Activated CD8-positive, alpha-beta memory T cell treated with anti-CD3 and anti-CD28 coated beads for 1 hour (primary cell): ENCODE results near the gene VPS37C.
A peak's percentile ranks its signal among the peaks of the same experiment; 100 is the strongest.
"Not testable (repeated sequence)": the region's sequence is repeated elsewhere in the genome, so short reads cannot be mapped to it uniquely, and the experiment has no call there.

Source experiments
- DNase-seq, 2 donors: peaks; one replicate each; pipeline ENCODE4 v3.0.0-alpha.2; 2020; ENCODE audit warnings: low read depth in 1 of 2; ENCODE audit errors: extremely low read depth in 1 of 2

The VPS37C gene

DNA sequence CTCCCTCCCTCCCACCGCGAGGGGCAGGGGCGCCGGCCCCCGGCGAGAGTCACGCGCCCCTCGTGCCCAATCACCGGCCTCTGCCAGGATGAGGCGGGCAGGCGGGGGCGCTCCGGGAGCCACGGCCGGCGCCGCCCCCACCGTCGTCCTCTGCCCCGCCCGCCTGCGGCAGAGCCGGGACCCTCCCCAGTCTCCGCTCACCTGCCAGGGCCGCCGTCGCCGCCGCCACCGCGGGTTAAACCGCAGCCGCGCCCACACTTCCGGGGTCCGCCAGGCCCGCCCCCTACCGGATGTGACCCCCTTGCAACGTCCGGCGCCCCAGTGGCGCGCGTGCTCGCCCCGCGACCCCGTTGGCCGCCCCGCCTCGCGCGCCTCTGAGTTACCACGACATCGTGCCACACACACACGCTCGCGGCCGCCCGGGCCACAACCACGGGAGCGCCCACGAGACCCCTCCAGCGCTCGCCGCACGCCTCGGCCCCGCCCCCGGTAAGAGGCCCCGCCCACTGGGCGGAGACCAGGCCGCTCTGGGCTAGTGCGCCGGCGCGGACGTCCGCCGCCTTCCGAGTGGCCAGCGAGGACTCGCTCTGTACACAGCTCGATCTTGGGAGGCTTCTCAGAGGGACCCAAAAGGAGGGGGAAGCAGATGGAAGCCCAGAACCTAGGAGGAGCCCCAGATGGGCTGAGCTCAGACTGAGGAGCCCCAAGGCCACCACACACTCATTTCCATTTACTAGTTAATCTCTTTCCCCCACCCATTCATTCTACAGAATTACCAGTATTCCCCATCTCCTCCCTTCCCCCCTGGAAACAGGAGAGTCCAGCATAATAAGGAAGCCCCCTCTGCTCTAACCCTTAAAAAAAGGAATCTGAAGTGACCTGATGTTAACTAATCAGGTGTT, at the start of gene VPS37C:
TSS of gene VPS37C (minus strand) at position 237 of the 902 bp plus-strand sequence. CDS start 22,597 bp downstream, outside the sequence.
- peak; percentile 72 to 92 for DNase-seq

DNA sequence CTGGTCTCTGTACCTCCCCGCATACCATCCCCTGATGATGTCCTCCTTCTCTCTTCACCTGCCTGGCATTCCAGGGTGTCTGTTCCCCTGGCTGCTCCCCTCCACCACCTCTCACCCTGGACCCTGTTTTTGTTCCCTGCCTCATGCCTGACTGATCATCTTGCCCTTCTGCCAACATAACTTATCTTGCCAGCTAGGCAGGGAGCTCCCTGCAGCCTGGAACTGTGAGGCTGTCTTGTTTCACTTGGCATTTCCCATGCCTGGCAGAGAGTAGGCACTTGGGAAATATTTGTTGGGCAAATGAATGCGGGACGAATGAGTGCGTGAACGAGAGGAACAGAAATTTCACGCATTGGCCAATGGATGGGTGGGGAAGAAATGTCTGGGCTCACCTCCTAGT, 49.4 kb upstream of the VPS37C start:
- DNase-seq: not testable (repeated sequence)

DNA sequence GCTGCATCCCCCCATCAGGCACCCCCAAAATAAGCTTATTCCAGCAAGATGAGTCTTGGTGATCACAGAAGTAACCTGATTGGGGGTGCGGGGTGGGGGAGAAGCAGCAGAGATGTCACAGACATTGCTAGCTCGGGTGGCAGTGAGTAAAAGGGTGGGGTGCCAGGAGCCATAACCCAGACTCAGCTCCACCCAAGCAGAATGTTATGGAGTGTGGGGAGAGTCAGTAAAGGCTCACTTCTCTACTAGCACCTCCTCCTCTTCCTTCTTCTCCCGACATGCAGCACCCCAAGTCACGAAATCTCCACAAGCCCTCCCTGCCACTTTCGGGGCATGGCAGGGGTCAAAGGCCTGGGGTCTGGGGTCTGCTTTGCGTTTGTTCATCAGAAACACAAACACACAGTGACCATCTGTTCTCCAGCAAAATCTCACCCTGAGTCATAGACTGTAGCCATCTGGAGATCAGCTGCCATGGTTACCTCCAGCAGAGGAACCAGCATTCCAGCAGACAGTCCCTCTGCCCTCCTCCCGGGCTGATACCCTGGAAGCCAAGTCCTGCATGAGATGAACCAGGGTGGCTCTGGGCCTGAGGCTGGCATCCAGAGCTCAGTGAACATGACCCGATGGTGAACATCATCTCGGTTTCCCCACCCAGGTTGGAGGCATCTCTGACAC, 46.5 kb upstream of the VPS37C start:
- DNase-seq: not testable (repeated sequence)

DNA sequence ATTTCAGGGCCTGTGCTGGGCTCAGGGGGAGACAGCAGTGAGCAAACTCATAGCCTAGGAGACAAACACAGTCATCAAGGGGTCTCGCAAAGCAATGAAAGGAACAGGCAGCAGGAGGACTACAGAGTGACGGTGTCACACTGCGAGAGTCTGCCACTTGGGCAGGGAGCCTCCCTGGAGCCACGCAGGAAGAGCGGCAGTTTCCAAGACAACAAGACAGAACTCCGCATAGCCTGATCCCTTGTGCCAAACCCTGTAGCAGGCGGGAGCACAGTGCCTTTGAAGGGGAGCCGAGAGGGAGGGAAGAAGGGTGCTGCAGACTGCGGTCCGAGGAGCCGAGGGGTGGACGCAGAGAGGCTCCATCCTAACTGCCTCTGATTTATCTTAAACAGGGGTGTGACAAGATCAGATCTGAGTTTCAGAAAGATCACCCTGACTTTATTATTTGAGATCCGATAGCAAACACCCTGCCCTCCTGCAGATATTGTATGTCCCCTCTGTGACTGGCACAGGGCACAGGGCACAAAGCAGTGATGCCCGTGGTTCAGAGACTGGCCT, 43.4 kb upstream of the VPS37C start:
- DNase-seq: not testable (repeated sequence)

DNA sequence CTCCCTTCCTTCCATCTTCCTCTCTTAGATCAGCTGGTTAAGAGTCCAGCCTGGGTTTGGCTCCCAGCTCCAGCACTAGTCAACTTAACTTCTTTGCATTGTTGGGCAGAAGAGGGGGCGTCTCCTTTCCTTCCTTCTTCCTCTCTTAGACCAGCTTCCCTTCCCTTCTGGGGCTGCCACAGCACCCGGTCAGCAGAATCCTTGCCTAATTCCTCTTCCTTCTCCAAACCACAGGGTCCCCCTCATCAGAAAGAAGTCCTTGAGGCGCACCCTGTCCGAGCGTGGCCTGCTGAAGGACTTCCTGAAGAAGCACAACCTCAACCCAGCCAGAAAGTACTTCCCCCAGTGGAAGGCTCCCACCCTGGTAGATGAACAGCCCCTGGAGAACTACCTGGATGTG, 42.6 kb upstream of the VPS37C start:
- not testable (repeated sequence) for DNase-seq

DNA sequence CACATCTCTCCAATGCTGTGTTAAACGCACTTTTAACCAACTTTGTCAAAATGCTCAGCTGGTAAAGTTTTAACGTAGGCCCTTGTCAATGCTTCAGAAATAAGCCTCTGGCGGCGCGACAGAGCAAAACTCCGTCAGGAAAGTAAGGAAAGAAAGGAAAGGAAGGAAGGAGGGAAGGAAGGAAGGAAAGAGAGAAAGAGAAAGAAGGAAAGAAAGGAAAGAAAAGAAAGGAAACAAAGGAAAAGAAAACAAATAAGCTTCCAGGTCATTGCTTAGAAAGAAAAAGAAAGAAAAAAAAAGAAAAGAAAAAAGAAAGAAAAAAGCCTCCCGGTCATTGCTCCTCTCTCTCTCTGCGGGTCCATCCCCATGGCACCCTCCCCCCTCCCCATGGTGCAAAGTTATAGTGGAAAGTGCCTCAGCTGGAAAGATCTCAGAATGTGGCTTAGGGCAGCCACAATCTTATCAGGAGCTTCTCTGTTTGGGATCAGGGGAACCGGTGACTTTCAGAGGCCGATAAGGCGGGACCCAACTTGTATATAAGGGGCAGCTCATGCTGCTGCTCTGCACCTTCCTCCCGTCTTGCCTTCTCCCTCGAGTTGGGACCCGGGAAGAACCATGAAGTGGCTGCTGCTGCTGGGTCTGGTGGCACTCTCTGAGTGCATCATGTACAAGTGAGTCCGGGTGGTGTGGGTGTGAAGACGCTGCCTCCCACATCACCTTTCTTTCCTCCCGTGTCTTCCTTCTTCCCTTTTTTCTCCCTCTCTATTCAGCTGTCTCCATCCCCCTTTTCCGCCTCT, 41.9 kb upstream of the VPS37C start, which contains the start of gene PGA3:
TSS of gene PGA3 (plus strand) at position 566 of the 797 bp plus-strand sequence. CDS start at position 616, 50 bp downstream.
- DNase-seq: not testable (repeated sequence)

DNA sequence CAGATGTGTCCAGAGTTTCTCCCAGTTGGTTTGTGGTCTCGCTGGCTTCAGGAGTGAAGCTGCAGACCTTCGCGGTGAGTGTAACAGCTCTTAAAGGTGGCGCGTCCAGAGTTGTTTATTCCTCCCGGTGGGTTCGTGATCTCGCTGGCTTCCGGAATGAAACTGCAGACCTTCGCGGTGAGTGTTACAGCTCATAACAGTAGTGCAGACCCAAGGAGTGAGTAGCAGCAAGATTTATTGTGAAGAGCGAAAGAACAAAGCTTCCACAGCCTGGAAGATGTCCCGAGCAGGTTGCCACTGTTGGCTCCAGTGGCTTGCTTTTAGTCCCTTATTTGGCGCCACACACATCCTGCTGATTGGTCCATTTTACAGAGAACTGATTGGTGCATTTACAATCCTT, 40.2 kb upstream of the VPS37C start:
- no peak for DNase-seq

DNA sequence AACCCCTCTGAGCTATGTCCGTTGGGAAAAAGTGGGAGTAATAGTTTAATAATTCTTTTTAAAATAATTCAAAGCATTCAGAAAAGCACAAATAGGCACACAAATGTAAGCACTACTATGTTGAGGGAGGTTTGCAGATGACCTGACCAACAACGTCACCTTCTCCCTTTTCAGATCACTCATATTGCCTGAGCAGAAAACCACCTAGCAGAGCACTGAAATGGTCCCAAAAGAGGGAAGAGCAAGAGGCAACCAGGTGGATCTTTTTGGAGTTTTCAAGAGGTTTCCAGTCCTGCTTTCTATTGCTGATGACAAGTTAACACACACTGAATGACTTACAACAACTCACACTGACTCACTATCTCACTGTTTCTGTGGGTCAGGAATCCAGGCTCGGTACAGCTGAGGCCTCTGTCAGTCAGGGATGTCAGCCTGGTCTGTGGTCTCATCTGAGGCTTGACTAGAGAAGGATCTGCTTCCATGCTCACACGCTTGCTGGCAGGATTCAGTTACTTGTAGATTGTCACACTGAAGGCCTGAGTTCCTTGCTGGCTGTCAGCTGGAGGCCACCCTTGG, 37.8 kb upstream of the VPS37C start:
- no peak for DNase-seq

DNA sequence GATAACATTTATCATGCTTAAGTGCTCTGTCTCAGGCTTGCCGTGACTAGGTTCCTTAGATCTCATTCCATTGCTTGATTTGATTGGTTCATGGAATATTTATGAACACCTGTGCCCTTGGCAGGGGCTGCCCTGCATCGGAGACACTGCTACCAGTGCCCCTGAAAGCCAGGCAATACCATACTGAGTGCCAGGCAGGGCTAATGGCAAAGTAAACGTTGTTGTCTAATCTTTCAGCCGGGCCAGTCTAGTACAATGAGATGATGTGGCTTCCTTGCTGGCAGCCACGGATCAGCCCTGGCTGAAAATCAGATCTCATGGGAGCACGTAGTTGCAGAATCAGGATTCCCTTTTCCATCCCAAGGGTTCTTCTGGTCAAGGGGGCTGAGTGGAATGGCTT, 37.1 kb upstream of the VPS37C start:
- no peak for DNase-seq

DNA sequence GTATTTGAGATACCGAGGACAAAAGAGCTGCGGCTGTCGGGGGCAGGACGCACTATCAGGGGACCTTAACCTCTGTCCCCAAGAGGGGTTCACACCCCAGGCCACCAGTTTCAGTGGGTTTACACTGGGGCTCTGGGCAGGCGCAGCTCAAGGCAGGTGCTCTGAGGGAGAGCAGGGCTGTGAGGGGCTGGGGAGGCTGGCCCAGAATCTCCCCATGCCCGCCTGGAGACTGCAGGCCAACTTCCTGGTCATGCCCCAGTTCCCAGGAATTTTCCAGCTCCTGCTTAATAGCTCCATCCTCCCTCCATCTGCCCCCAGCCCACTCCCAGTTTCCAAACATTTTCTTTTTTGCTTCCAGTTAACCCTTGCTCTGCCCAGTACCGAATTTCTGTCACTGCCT, 34.5 kb upstream of the VPS37C start:
- DNase-seq: no peak

DNA sequence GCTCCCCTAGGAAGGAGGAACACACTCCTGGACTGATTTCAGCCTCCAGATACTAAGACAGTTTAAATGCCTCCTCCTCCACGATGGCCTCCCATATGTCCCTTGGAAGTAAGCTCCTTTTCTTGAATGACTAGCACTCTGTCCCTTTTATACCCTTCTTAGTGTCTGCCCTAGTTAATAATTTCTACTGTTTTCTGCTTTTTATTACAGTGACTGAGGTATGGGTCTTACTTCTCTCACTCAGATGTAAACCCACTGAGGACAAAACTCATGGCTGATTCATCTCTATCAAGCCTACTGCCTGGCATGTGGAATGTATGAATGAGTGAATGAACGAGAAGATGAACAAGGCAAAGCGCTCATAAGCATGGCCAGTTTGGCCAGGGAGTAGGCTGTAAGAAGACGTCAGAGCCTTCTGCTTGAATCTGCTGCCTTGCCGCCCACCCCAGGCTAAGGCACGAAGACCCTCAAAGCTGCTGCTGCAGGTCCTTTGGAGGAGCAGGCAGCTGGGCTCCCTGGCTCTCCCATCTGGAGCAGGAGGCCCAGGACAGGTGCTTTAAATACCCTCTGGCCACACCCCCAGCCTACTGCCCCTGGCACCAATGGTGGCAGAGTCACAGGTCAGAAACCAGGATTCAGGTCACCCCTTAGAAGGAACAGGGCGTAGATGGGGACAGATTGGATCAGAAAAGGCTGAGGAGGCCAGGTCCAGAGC, 33.9 kb upstream of the VPS37C start:
- no peak for DNase-seq

DNA sequence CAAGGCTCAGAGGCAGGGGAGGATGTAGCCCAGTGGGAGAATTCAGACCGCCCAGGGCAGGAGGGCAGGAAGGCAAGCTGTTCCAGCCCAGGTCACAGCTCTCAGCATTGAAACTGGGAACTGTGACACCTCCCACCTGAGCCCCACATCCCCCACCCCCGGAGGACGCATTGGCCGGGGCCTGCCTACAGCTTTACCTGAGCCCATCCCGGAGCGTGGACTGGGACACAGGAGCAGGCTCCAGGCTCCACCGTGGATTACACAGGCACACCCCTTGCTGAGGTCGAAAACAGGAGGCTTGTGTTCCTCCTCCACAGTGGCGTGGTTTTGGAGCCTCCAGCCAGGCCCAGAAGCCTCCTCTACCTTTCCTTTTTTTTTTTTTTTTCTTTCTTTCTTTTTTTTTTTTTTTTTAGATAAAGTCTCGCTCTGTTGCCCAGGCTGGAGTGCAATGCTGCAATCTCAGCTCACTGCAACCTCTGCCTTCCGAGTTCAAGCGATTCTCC, 33.0 kb upstream of the VPS37C start:
- no peak for DNase-seq

DNA sequence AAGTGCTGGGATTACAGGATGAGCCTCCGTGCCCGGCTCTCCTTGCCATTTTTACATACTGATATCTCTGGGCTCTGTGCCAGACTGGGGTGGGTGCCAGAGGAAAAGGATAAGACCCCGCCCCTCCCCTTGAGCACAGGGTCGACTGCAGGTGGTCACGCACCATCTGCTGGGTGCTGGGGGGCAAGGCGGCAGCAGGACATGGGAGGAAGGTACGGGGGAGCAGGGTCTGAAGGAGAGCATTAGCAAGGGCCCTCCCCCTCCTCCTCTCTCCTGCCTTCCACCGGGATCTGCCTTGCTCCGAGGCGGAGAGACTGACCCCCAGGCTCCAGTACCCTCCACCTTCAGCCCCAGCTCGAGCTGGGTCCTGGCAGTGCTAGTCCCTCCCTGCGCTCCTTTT, 32.4 kb upstream of the VPS37C start:
- DNase-seq: no peak

DNA sequence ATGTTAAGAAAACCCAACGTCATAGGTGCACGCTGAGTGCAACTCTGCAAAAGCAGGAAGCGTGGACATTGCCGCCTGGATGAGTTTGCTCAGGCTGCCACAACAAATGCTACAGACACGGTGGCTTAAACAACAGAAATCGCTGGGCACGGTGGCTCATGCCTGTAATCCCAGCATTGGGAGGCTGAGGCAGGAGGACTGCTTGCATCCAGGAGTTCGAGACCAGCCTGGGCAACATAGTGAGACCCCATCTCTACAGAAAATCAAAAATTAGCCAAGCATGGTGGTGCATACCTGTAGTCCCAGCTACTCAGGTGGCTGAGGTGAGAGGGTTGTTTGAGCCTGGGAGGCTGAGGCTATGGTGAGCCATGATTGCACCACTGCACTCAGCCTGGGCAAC, 28.7 kb upstream of the VPS37C start:
- DNase-seq: no peak

DNA sequence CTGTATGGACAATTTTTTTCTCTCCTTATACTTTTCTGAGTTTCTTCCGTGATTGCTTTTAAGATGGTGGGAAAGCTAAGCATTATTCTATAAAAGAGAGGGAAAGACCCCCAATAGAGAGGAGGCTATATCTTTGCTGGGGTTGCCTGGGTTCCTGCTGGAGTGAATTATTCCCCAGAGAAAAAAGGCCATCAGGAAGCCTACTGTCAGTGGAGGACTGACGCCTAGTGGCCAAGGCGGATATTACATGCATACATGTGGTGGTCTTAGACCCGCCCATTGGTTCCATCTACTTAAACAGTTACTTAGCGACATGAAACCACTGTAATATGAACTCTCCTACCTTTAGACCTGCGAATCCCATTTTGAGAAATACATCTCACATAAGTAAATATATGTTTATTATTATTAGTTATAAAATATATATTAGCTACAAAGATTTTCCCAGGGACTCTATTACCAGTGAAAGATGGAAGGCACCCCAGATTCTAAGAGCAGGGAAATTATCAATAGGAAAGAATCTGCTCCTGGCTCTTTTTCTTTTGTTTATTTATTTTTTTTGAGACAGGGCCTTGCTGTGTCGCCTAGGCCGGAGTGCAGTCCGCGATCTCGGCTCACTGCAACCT, 26.4 kb upstream of the VPS37C start:
- peak; percentile 60 to 67 for DNase-seq

DNA sequence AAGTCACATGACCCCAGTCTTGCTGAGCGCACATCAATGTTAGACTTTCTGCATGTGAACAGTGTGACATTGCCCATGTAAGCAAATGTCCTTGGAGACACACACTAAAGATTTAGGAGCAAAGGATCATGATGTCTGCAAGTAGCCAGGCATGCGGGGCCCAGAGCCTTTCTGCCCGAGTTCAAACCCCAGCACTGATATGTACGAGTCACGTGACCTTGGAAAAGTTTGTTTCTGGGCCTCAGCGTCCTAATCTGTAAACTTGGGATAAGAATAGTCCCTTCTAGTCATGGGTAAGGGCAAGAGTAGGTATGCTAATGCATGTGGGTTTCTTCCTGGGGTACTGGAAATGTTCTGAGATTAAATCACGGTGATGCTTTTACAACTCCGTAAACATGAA, 25.3 kb upstream of the VPS37C start:
- no peak for DNase-seq

DNA sequence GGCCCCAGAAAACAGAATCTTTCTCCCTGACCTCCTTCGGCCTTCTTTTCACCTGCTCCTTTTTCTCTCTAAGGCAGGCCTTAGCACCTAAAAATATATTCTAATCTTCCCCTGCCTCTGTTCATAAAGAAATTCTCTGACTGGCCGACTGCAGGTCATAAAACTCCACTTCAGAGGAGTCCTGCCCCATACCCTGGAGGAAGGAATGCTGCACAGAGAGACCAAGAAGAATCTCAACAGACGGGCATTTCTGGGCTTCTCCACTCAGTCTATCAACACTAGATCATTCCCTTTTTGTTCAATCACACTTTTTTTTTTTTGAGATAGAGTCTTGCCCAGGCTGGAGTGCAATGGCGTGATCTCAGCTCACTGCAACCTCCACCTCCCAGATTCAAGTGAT, 22.4 kb upstream of the VPS37C start:
- no peak for DNase-seq

DNA sequence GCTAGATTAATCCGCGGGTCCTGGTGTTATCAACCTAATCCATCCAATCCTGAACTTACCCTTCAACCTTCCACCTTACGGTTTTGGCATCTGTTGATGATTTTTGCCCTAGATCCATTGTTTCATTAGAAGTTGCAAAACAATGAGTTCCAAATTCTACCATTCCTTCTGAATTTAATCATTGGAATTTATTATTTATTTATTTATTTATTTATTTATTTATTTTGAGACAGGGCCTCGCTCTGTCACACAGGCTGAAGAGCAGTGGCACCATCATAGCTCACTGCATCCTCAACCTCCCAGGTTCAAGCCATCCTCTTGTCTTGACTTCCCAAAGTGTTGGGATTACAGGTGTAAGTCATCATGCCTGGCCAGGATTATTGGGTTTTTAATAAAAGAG, 20.3 kb upstream of the VPS37C start:
- no peak for DNase-seq

DNA sequence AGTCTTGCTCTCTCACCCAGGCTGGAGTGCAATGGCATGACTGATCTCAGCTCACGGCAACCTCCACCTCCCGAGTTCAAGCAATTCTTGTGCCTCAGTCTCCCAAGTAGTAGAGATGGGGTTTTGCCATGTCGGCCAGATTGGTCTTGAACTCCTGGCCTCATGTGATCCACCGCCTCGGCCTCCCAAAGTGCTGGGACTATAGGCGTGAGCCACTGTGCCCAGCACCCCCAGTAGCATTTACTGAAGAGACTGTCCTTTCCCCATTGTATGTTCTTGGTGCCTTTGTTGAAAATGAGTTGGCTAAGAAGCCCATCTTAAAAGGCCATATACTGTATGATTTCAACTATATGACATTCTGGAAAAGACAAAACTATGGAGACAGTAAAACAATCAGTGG, 19.0 kb upstream of the VPS37C start:
- not testable (repeated sequence) for DNase-seq
